ENCODE measurements around the gene SUSD4.

SUSD4 gene

GRCh38 chr1:223235091-223235490 lies 128.9 kb downstream of the SUSD4 start:
- DNase-seq (ENCODE audit: low spot score), result no peak
- Histone ChIP-seq H3K27ac (no peak overlapping the region), H3K4me3 (no peak overlapping the region)
- no peak for TF ChIP-seq CTCF (IDR thresholded peaks at IDR 0.05)

- Histone ChIP-seq H3K27ac (no peak overlapping the region), H3K4me3 (no peak overlapping the region)
- DNase-seq (ENCODE audit: low spot score), result no peak
- no peak for TF ChIP-seq CTCF (IDR thresholded peaks at IDR 0.05)
Measured at GRCh38 chr1:223234534-223234933, 129.4 kb downstream of the SUSD4 start.

- DNase-seq (ENCODE audit: low spot score), result peak; percentile 49
- no peak for TF ChIP-seq CTCF (IDR thresholded peaks at IDR 0.05)
- Histone ChIP-seq H3K4me3 (no peak overlapping the region), H3K27ac (peak overlapping the region in 1 of 2 donors; percentile 45)
Measured at GRCh38 chr1:223234170-223234514, 129.8 kb downstream of the SUSD4 start.

- no peak overlapping the region for H3K4me3 ChIP-seq
- H3K27ac ChIP-seq, result peak overlapping the region in 1 of 2 donors; percentile 45
- DNase-seq (ENCODE audit: low spot score), result peak; percentile 69
Measured at GRCh38 chr1:223233410-223234169, 130.4 kb downstream of the SUSD4 start.

GRCh38 chr1:223233019-223233409 lies 131.0 kb downstream of the SUSD4 start:
- peak; percentile 21 for DNase-seq (ENCODE audit: low spot score)
- H3K27ac ChIP-seq, result no peak overlapping the region
- no peak overlapping the region for H3K4me3 ChIP-seq
- no peak for TF ChIP-seq CTCF (IDR thresholded peaks at IDR 0.05)

More at GRCh38 chr1:223233410-223234169, 130.4 kb downstream of the SUSD4 start:
- TF ChIP-seq CTCF (IDR thresholded peaks at IDR 0.05), result no peak

- Histone ChIP-seq H3K27ac (no peak overlapping the region), H3K4me3 (no peak overlapping the region)
Measured at GRCh38 chr1:223231581-223231980, 132.4 kb downstream of the SUSD4 start.

More at GRCh38 chr1:223231581-223231980, 132.4 kb downstream of the SUSD4 start:
- peak; percentile 62 for DNase-seq (ENCODE audit: low spot score)
- no peak for TF ChIP-seq CTCF (IDR thresholded peaks at IDR 0.05)

All from coronary artery (tissue), 2 donors.